Hepatocyte (in vitro differentiated cells): Measurements from ENCODE around the gene FZD8.

ENCODE experiments used
- EZH2phosphoT487 ChIP-seq: fragments of 200-600 bp; sonication (generic); IDR thresholded peaks from one replicate; pipeline ENCODE4 v1.6.1; 2018; ENCODE audit warnings: antibody characterized with exemption, mild to moderate bottlenecking, low read depth, moderate library complexity; ENCODE audit not compliant: unreplicated experiment, severe bottlenecking
- TF ChIP-seq, protein P1 (sequence below): fragments of 200-600 bp; sonication (generic); IDR thresholded peaks from 2 replicates; pipeline ENCODE4 v1.5.1; 2016; ENCODE audit warnings: antibody characterized with exemption, mild to moderate bottlenecking; ENCODE audit not compliant: poor library complexity

GRCh38 chr10:35690534-35690933, 48.4 kb upstream of the FZD8 start:
- TF ChIP-seq, protein P1, sequence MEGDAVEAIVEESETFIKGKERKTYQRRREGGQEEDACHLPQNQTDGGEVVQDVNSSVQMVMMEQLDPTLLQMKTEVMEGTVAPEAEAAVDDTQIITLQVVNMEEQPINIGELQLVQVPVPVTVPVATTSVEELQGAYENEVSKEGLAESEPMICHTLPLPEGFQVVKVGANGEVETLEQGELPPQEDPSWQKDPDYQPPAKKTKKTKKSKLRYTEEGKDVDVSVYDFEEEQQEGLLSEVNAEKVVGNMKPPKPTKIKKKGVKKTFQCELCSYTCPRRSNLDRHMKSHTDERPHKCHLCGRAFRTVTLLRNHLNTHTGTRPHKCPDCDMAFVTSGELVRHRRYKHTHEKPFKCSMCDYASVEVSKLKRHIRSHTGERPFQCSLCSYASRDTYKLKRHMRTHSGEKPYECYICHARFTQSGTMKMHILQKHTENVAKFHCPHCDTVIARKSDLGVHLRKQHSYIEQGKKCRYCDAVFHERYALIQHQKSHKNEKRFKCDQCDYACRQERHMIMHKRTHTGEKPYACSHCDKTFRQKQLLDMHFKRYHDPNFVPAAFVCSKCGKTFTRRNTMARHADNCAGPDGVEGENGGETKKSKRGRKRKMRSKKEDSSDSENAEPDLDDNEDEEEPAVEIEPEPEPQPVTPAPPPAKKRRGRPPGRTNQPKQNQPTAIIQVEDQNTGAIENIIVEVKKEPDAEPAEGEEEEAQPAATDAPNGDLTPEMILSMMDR = no peak
- no peak for TF ChIP-seq EZH2phosphoT487
